IPS-11a (cell line): ENCODE data around the gene MSRB3.

Experiments used
- H3K4me3 ChIP-seq: one replicate; pipeline ENCODE4 v1.5.1; 2013; ENCODE audit warnings: low read depth, low read length, control low read depth

Gene MSRB3

GRCh38 chr12:65492998-65493912, 214.8 kb downstream of the MSRB3 start:
- H3K4me3 ChIP-seq, result no peak overlapping the region

- H3K4me3 ChIP-seq, result no peak overlapping the region
These were observed 215.4 kb downstream of the MSRB3 start for GRCh38 chr12:65493913-65494245.

GRCh38 chr12:65494537-65494936, 216.1 kb downstream of the MSRB3 start:
- H3K4me3 ChIP-seq, result no peak overlapping the region

- H3K4me3 ChIP-seq, result no peak overlapping the region
These were observed 216.8 kb downstream of the MSRB3 start for GRCh38 chr12:65495233-65495632.

- H3K4me3 ChIP-seq, result no peak overlapping the region
These were observed 218.1 kb downstream of the MSRB3 start for GRCh38 chr12:65496617-65497016.

GRCh38 chr12:65497660-65498059, 219.2 kb downstream of the MSRB3 start:
- no peak overlapping the region for H3K4me3 ChIP-seq

- H3K4me3 ChIP-seq, result no peak overlapping the region
These were observed 220.7 kb downstream of the MSRB3 start for GRCh38 chr12:65499167-65499566.

- H3K4me3 ChIP-seq, result no peak overlapping the region
These were observed 221.8 kb downstream of the MSRB3 start for GRCh38 chr12:65500091-65500900.

GRCh38 chr12:65501093-65501621, 222.7 kb downstream of the MSRB3 start:
- no peak overlapping the region for H3K4me3 ChIP-seq

- H3K4me3 ChIP-seq, result no peak overlapping the region
These were observed 223.5 kb downstream of the MSRB3 start for GRCh38 chr12:65501935-65502334.

GRCh38 chr12:65504417-65504816, 225.9 kb downstream of the MSRB3 start:
- no peak overlapping the region for H3K4me3 ChIP-seq

- no peak overlapping the region for H3K4me3 ChIP-seq
These were observed 227.1 kb downstream of the MSRB3 start for GRCh38 chr12:65505386-65506121.

- H3K4me3 ChIP-seq, result no peak overlapping the region
These were observed 230.0 kb downstream of the MSRB3 start for GRCh38 chr12:65508276-65509035.

GRCh38 chr12:65510007-65510406, 231.5 kb downstream of the MSRB3 start:
- H3K4me3 ChIP-seq, result no peak overlapping the region

GRCh38 chr12:65510584-65511050, 232.1 kb downstream of the MSRB3 start:
- no peak overlapping the region for H3K4me3 ChIP-seq

- H3K4me3 ChIP-seq, result no peak overlapping the region
These were observed 232.8 kb downstream of the MSRB3 start for GRCh38 chr12:65511134-65511834.

GRCh38 chr12:65511912-65512311, 233.4 kb downstream of the MSRB3 start:
- no peak overlapping the region for H3K4me3 ChIP-seq
